Glutamatergic neuron (in vitro differentiated cells): ENCODE measurements around the gene BTN3A1. TPM values are rescaled to one million over a fixed set of nuclear protein-coding genes. Genes with fewer than 3 reads are reported as not detected.

ENCODE experiments used
- DNase-seq: peaks from one replicate; pipeline ENCODE4 v3.0.0; 2022
- H3K27ac Mint-ChIP-seq: one replicate; pipeline ENCODE4 v1.8.0; 2020; ENCODE audit warnings: mild to moderate bottlenecking, mixed read lengths, inconsistent platforms; ENCODE audit not compliant: unreplicated experiment
- H3K27me3 Mint-ChIP-seq: one replicate; pipeline ENCODE4 v1.8.0; 2020; ENCODE audit warnings: mild to moderate bottlenecking, moderate library complexity, mixed read lengths, inconsistent platforms; ENCODE audit not compliant: unreplicated experiment
- H3K36me3 Mint-ChIP-seq: one replicate; pipeline ENCODE4 v1.8.0; 2020; ENCODE audit warnings: mild to moderate bottlenecking, mixed read lengths, inconsistent platforms; ENCODE audit not compliant: unreplicated experiment
- H3K4me1 Mint-ChIP-seq: one replicate; pipeline ENCODE4 v1.8.0; 2020; ENCODE audit warnings: mild to moderate bottlenecking, low read depth, mixed read lengths, inconsistent platforms; ENCODE audit not compliant: unreplicated experiment
- H3K4me3 Mint-ChIP-seq: one replicate; pipeline ENCODE4 v1.8.0; 2020; ENCODE audit warnings: mild to moderate bottlenecking, mixed read lengths, inconsistent platforms; ENCODE audit not compliant: unreplicated experiment
- H3K9me3 Mint-ChIP-seq: one replicate; pipeline ENCODE4 v1.8.0; 2020; ENCODE audit warnings: mild to moderate bottlenecking, moderate library complexity, mixed read lengths, inconsistent platforms; ENCODE audit not compliant: unreplicated experiment
- total RNA-seq: library from RNA; stranded (reverse); fragmentation: NEBNext Ultra II Directional; extraction: Animal tissue kit (Norgen Biotek cat#: 25700); gene quantifications from one replicate; pipeline ENCODE4 v1.2.1, GENCODE V29; 2021; ENCODE audit not compliant: unreplicated experiment
- TF ChIP-seq, protein P1 (sequence below): fragments of 200-600 bp; sonication (generic); IDR thresholded peaks from one replicate; pipeline ENCODE4 v1.5.0; 2021; ENCODE audit not compliant: partially characterized antibody, unreplicated experiment

Gene BTN3A1
- total RNA-seq, 1 donor from 2014 or later = 2.2 TPM

GRCh38 chr6:26445934-26446667 lies 44.0 kb downstream of the BTN3A1 start:
- Mint-ChIP-seq H3K27ac (no peak overlapping the region), H3K9me3 (no peaks in the 10 kb centered on the region), H3K4me1 (no peaks in the 10 kb centered on the region), H3K36me3 (no peaks in the 10 kb centered on the region), H3K4me3 (no peak overlapping the region), H3K27me3 (peaks cover 6% of the 10 kb centered on the region)
- TF ChIP-seq, protein P1, sequence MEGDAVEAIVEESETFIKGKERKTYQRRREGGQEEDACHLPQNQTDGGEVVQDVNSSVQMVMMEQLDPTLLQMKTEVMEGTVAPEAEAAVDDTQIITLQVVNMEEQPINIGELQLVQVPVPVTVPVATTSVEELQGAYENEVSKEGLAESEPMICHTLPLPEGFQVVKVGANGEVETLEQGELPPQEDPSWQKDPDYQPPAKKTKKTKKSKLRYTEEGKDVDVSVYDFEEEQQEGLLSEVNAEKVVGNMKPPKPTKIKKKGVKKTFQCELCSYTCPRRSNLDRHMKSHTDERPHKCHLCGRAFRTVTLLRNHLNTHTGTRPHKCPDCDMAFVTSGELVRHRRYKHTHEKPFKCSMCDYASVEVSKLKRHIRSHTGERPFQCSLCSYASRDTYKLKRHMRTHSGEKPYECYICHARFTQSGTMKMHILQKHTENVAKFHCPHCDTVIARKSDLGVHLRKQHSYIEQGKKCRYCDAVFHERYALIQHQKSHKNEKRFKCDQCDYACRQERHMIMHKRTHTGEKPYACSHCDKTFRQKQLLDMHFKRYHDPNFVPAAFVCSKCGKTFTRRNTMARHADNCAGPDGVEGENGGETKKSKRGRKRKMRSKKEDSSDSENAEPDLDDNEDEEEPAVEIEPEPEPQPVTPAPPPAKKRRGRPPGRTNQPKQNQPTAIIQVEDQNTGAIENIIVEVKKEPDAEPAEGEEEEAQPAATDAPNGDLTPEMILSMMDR = no peak
- no peak for DNase-seq

GRCh38 chr6:26447257-26447656 lies 45.2 kb downstream of the BTN3A1 start:
- H3K36me3 Mint-ChIP-seq = no peaks in the 10 kb centered on the region
- no peak overlapping the region for H3K27ac Mint-ChIP-seq
- H3K4me3 Mint-ChIP-seq = no peak overlapping the region
- H3K4me1 Mint-ChIP-seq = no peaks in the 10 kb centered on the region
- no peaks in the 10 kb centered on the region for H3K9me3 Mint-ChIP-seq
- peaks cover 6% of the 10 kb centered on the region for H3K27me3 Mint-ChIP-seq
- TF ChIP-seq, protein P1 = no peak
- DNase-seq = no peak

GRCh38 chr6:26450240-26450639 lies 48.2 kb downstream of the BTN3A1 start:
- peaks cover 1% of the 10 kb centered on the region for H3K4me1 Mint-ChIP-seq
- H3K4me3 Mint-ChIP-seq = no peak overlapping the region
- DNase-seq = no peak
- no peaks in the 10 kb centered on the region for H3K9me3 Mint-ChIP-seq
- TF ChIP-seq, protein P1 = no peak
- H3K27me3 Mint-ChIP-seq = peaks cover 5% of the 10 kb centered on the region
- H3K36me3 Mint-ChIP-seq = no peaks in the 10 kb centered on the region
- no peak overlapping the region for H3K27ac Mint-ChIP-seq

- H3K27ac Mint-ChIP-seq = no peak overlapping the region
- TF ChIP-seq, protein P1 = no peak
- H3K27me3 Mint-ChIP-seq = peaks cover 7% of the 10 kb centered on the region
- peaks cover 9% of the 10 kb centered on the region for H3K4me1 Mint-ChIP-seq
- peaks cover 1% of the 10 kb centered on the region for H3K9me3 Mint-ChIP-seq
- no peaks in the 10 kb centered on the region for H3K36me3 Mint-ChIP-seq
- no peak overlapping the region for H3K4me3 Mint-ChIP-seq
- no peak for DNase-seq
Measured at GRCh38 chr6:26452631-26453235, 50.7 kb downstream of the BTN3A1 start.

- Mint-ChIP-seq H3K36me3 (peaks cover 4% of the 10 kb centered on the region), H3K27me3 (peaks cover 10% of the 10 kb centered on the region), H3K27ac (no peak overlapping the region), H3K4me3 (no peak overlapping the region), H3K9me3 (peaks cover 1% of the 10 kb centered on the region), H3K4me1 (peaks cover 18% of the 10 kb centered on the region)
- DNase-seq = no peak
- TF ChIP-seq, protein P1 = no peak
Measured at GRCh38 chr6:26454631-26455030, 52.6 kb downstream of the BTN3A1 start.
